ENCODE results near the gene NWD2.
"Not testable (repeated sequence)": the region's sequence is repeated elsewhere in the genome, so short reads cannot be mapped to it uniquely, and the experiment has no call there.

NWD2 gene

GRCh38 chr4:37393889-37394288 is 149.3 kb downstream of the NWD2 start:
- DNase-seq, result no peak

- DNase-seq, result no peak
Observed at GRCh38 chr4:37397505-37397904, 153.0 kb downstream of the NWD2 start.

GRCh38 chr4:37400241-37400881 is 155.8 kb downstream of the NWD2 start:
- DNase-seq, result no peak

GRCh38 chr4:37407938-37408826 is 163.6 kb downstream of the NWD2 start:
- not testable (repeated sequence) for DNase-seq

- not testable (repeated sequence) for DNase-seq
Observed at GRCh38 chr4:37413612-37414011, 169.1 kb downstream of the NWD2 start.

GRCh38 chr4:37415845-37416369 is 171.4 kb downstream of the NWD2 start:
- no peak for DNase-seq

- DNase-seq, result no peak
Observed at GRCh38 chr4:37421614-37422013, 177.1 kb downstream of the NWD2 start.

- DNase-seq, result no peak
Observed at GRCh38 chr4:37422102-37422501, 177.6 kb downstream of the NWD2 start.

GRCh38 chr4:37422638-37423037 is 178.1 kb downstream of the NWD2 start:
- DNase-seq, result no peak

GRCh38 chr4:37423310-37423709 is 178.8 kb downstream of the NWD2 start:
- no peak for DNase-seq

GRCh38 chr4:37424753-37425152 is 180.2 kb downstream of the NWD2 start:
- DNase-seq, result no peak

GRCh38 chr4:37425857-37426256 is 181.3 kb downstream of the NWD2 start:
- no peak for DNase-seq

- no peak for DNase-seq
Observed at GRCh38 chr4:37427193-37427592, 182.7 kb downstream of the NWD2 start.

GRCh38 chr4:37429906-37430305 is 185.4 kb downstream of the NWD2 start:
- no peak for DNase-seq

- DNase-seq, result no peak
Observed at GRCh38 chr4:37430718-37431416, 186.3 kb downstream of the NWD2 start.

- no peak for DNase-seq
Observed at GRCh38 chr4:37431417-37431743, 186.8 kb downstream of the NWD2 start.

- no peak for DNase-seq
Observed at GRCh38 chr4:37434469-37434868, 189.9 kb downstream of the NWD2 start.

- DNase-seq, result no peak
Observed at GRCh38 chr4:37436546-37436945, 192.0 kb downstream of the NWD2 start.

- no peak for DNase-seq
Observed at GRCh38 chr4:37437163-37437562, 192.6 kb downstream of the NWD2 start.

- DNase-seq, result no peak
Observed at GRCh38 chr4:37438564-37439279, 194.2 kb downstream of the NWD2 start.

- no peak for DNase-seq
Observed at GRCh38 chr4:37439809-37440474, 195.4 kb downstream of the NWD2 start.

GRCh38 chr4:37440501-37440900 is 196.0 kb downstream of the NWD2 start:
- no peak for DNase-seq

Data from midbrain (tissue), 1 donor.